Choroid plexus epithelial cell (primary cell): Measurements from ENCODE around the gene ILKAP.

ENCODE experiments used
- DNase-seq: peaks from one replicate; pipeline ENCODE4 v3.0.0-alpha.2; 2010; ENCODE audit warnings: low read depth
- H3K4me3 ChIP-seq: 2 replicates; pipeline ENCODE4 v1.5.1; 2011; ENCODE audit warnings: low read depth, mild to moderate bottlenecking, control low read depth, low read length, moderate library complexity
- TF ChIP-seq, protein P1 (sequence below): conservative IDR thresholded peaks from 2 replicates; pipeline ENCODE4 v1.5.1; 2011; ENCODE audit warnings: low read depth, mild to moderate bottlenecking, control low read depth, inconsistent platforms, low read length, moderate library complexity

ILKAP gene

DNA sequence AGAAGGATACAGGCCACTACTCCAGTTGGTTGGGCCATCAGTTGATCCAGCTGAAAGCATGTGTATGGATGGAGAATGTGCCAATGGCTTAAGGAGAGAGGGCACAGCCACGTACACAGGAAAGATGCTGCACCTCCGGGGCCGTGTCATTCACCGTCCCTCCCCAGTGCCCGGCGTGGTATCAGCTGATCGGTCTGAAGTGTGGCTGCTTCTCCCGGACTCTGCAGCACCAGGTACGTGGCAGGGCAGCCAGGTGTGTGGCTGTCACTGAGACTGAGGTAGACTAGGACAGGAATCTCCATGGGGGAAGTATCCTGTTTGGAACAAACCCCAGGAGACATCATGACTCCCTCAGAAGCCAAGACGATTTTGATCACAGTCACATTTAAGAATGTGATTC is 48.9 kb downstream of the ILKAP start:
- DNase-seq = no peak
- H3K4me3 ChIP-seq = no peak overlapping the region

DNA sequence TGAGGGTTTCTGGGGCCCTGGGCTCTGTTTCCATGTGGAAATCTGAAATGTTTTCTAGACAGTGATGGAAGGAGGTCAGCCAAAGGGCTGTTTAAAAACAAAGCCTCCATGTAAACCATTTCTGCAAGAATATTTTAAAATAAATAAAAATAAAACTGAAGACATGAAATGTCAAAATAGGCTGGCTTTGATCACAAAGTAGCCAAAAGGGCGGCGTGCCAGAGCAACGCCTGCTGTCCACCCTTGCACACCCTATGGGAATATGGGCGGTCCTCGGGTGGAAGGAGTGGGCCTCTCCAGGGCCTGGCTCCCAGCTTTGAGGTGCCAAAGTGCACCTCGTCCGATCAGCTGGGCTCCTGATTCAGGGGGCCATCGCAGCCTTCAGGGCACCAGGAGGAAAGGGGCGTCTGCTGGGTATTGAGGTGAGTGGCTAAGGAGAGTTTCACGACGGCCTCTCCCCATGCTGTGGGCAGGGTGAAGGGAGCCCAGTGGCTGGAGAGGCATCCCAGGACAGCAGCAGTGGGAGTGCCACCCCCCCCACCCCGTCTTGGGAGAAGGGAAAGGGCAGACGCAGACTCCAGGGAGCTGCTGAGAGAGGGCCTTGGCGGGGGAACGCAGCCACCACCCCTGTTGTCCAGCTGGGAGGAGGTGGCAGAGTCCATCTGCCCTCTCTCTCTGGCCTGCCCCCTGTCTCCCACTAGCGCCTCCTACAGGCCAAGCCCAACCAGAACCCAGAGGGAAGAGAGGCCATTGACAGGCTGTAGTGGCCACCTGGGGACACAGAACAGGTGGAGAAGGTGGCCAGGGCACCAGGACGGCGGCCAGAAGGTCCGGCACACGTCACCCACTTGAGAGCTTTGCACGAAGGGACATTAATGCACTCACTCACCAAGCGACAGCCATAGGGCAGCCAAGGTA is 50.5 kb downstream of the ILKAP start:
- TF ChIP-seq, protein P1, sequence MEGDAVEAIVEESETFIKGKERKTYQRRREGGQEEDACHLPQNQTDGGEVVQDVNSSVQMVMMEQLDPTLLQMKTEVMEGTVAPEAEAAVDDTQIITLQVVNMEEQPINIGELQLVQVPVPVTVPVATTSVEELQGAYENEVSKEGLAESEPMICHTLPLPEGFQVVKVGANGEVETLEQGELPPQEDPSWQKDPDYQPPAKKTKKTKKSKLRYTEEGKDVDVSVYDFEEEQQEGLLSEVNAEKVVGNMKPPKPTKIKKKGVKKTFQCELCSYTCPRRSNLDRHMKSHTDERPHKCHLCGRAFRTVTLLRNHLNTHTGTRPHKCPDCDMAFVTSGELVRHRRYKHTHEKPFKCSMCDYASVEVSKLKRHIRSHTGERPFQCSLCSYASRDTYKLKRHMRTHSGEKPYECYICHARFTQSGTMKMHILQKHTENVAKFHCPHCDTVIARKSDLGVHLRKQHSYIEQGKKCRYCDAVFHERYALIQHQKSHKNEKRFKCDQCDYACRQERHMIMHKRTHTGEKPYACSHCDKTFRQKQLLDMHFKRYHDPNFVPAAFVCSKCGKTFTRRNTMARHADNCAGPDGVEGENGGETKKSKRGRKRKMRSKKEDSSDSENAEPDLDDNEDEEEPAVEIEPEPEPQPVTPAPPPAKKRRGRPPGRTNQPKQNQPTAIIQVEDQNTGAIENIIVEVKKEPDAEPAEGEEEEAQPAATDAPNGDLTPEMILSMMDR = no peak
- DNase-seq = no peak
- H3K4me3 ChIP-seq = no peak overlapping the region

More for the DNA sequence above, 48.9 kb downstream of the ILKAP start:
- TF ChIP-seq, protein P1 = no peak

DNA sequence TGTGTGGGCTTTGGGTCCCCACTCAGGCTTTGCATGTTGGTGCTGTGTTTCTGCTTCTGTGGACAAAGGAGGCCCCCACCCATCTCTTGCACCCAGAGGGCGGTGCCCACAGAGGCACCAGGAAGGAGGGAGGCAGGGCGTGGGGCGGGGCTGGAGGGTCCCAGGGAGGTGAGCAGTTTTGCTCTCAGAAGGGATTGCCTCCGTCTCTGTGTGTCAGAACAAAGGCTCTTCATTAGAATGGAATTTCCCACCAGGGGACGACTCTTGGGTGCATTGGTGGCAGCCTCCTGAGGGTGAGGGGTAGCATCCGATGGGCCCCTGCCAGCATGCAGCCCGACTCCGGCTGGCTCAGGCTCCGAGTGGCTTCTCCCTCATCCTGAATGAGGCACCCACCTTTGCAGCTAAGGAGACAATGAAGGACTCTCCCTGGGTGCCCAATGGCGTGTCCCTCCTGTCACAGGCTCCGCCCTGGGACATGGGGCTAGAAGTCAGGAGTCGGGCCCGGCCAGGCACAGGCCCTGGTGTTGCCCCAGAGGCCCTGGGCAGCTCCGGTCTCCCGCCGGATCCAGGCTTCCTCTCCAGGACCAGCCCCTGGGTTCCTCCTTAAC is 51.8 kb downstream of the ILKAP start:
- TF ChIP-seq, protein P1 = no peak
- no peak for DNase-seq
- H3K4me3 ChIP-seq = no peak overlapping the region

DNA sequence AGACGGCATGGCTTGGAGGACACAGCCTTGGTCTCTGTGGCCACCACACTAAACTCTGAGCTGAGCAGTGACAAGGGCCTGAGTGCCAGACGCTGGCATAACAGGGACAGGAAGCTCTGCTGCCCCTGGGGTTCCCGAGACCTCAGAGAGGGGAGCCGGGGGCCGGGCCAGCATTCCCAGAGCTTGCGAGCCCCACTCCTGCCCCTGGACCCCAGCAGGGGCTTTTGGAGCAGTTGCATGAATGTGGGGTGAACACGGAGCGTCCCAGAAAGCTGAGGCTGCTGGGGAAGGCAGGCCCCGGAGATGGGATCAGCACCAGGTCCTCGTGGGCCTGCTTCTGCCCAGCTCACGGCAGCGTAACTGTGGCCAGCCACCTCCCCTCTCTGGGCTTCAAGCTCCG is 52.3 kb downstream of the ILKAP start:
- H3K4me3 ChIP-seq = no peak overlapping the region
- DNase-seq = no peak
- TF ChIP-seq, protein P1 = no peak

DNA sequence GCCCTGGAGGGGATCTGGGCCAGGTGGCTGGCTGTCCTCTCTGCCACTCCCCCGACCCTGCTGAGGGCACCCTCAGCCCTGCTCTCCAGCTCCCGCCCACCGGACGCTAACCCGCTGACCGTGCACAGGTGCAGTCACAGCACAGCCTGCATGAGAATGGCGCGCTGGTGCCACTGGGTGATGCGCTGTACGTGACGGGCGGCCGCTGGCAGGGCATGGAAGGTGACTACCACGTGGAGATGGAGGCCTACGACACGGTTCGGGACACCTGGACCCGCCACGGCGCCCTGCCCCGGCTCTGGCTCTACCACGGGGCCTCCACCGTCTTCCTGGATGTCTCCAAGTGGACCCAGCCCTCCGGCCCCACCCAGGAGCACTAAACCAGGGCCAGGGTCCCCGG is 52.8 kb downstream of the ILKAP start:
- H3K4me3 ChIP-seq = no peak overlapping the region
- TF ChIP-seq, protein P1 = no peak
- no peak for DNase-seq

DNA sequence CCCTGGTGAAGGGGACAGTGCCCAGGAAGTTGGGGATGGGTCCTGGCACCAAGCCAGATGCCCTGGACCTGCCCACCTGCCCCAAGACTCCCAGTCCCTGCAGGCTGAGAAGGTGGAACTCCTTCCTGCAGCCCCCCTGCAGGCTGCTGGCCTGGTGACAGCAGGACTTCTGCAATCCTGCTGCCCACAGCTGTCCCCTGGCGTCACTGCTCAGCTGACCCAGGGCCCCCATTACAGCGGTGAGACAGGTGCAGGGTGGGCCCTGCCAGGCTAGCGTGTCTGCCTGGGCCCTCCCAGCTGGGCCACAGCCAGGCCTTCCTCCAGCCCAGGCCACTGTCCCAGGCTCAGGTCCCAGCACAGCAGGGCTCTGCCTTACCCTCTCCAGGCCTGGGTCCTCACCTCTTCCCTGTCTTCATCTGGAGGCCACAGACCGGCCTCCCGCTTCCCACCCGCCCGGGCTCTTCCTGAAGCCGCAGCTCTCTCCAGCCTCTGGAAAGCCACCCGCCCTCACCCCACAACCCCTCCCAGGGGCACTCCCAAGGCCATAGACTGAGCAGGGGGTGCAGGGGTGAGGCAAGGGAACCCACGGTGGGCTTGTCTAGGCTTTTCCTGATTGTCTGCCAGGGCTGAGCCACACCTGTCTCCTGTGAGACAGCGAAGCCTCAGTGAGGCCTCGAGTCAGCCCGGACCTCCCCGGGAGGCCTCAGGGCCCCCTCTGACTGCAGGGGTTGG is 53.5 kb downstream of the ILKAP start:
- TF ChIP-seq, protein P1 = no peak
- no peak overlapping the region for H3K4me3 ChIP-seq
- no peak for DNase-seq
